ENCODE data around the gene CERS6.

GRCh38 chr2:168522446-168522845 lies 66.4 kb downstream of the CERS6 start:
- TF ChIP-seq CTCF (IDR thresholded peaks at IDR 0.05) (no peak), POLR2A (IDR thresholded peaks at IDR 0.05) (no peak)
